Uterus (tissue), 2 donors: ENCODE measurements around the gene ZNF536.

Source experiments
- CTCF ChIP-seq, 4 experiments: fragments of 200-600 bp in 2 of 4; fragments of 450-650 bp in 2 of 4; sonication (generic) in 2 of 4; IDR thresholded peaks; one replicate each; pipeline ENCODE4 v1.5.1; 2016 to 2019; ENCODE audit warnings: antibody characterized with exemption in 4 of 4, mild to moderate bottlenecking in 2 of 4, moderate library complexity in 1 of 4
- POLR2A ChIP-seq, 2 donors: fragments of 450-650 bp; IDR thresholded peaks; one replicate each; pipeline ENCODE4 v1.6.1; 2016; ENCODE audit warnings: antibody characterized with exemption in 2 of 2, mild to moderate bottlenecking in 1 of 2, moderate library complexity in 1 of 2

GRCh38 chr19:30525383-30525782 lies 153.2 kb downstream of the ZNF536 start:
- TF ChIP-seq CTCF (IDR thresholded peaks at IDR 0.05) (no peak), POLR2A (IDR thresholded peaks at IDR 0.05) (no peak)
